ENCODE measurements around the gene DENND6B. TPM values are rescaled to one million over a fixed set of nuclear protein-coding genes. Genes with fewer than 3 reads are reported as not detected.
"Not testable (repeated sequence)": the region's sequence is repeated elsewhere in the genome, so short reads cannot be mapped to it uniquely, and the experiment has no call there.

DENND6B gene
- total RNA-seq, 1 experiment from 2014 or later, result 4.0 TPM

GRCh38 chr22:50337262-50338041, 10.6 kb upstream of the DENND6B start:
- no peaks in the 10 kb centered on the region for H3K36me3 Mint-ChIP-seq (ENCODE audit: insufficient read depth, unreplicated experiment)
- no peak for TF ChIP-seq CTCF (IDR thresholded peaks at IDR 0.05; ENCODE audit: unreplicated experiment)
- intact Hi-C loops (cut with micrococcal nuclease), result no loop called here
- H3K4me3 Mint-ChIP-seq (ENCODE audit: unreplicated experiment), result no peak overlapping the region
- DNase-seq (ENCODE audit: unreplicated experiment), result no peak
- H3K27me3 Mint-ChIP-seq (ENCODE audit: insufficient read depth, unreplicated experiment), result no peaks in the 10 kb centered on the region
- no peaks in the 10 kb centered on the region for H3K9me3 Mint-ChIP-seq (ENCODE audit: unreplicated experiment)
- no peak overlapping the region for H3K27ac Mint-ChIP-seq (ENCODE audit: low read depth, unreplicated experiment)
- no TSS peak for BruUV-seq (replicated peaks)
- H3K4me1 Mint-ChIP-seq (ENCODE audit: insufficient read depth, unreplicated experiment), result no peaks in the 10 kb centered on the region
- CTCF ChIA-PET, result no interaction called here
- POLR2A ChIA-PET, result no interaction called here

DNA sequence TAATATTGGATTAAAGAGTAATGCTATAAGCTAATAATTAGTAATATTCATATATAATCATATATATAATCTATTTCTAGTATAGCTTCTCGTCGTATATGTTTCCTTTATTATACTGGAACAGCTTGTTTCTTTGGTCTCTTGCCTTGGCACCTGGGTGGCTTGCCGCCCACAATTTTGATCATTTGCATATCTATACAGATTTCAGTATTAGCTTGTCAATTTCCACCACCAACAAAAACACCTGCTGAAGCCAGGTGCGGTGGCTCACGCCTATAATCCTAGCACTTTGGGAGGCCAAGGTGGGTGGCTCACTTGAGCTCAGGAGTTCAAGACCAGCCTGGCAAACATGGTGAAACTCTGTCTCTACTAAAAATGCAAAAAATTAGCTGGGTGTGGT, 7.6 kb upstream of the DENND6B start:
- H3K27ac Mint-ChIP-seq (ENCODE audit: low read depth, unreplicated experiment); BruUV-seq (replicated peaks); H3K4me1 Mint-ChIP-seq (ENCODE audit: insufficient read depth, unreplicated experiment); H3K4me3 Mint-ChIP-seq (ENCODE audit: unreplicated experiment); POLR2A ChIA-PET; DNase-seq (ENCODE audit: unreplicated experiment); H3K9me3 Mint-ChIP-seq (ENCODE audit: unreplicated experiment); intact Hi-C loops (cut with micrococcal nuclease); H3K27me3 Mint-ChIP-seq (ENCODE audit: insufficient read depth, unreplicated experiment); H3K36me3 Mint-ChIP-seq (ENCODE audit: insufficient read depth, unreplicated experiment): not testable (repeated sequence)
- CTCF ChIA-PET, result interaction anchor here (1.4 to 3.5 kb wide), 4 partner anchors 7 to 82 kb away, joined by 3 to 13 read pairs (median 8); no protein-coding TSS in a partner anchor

DNA sequence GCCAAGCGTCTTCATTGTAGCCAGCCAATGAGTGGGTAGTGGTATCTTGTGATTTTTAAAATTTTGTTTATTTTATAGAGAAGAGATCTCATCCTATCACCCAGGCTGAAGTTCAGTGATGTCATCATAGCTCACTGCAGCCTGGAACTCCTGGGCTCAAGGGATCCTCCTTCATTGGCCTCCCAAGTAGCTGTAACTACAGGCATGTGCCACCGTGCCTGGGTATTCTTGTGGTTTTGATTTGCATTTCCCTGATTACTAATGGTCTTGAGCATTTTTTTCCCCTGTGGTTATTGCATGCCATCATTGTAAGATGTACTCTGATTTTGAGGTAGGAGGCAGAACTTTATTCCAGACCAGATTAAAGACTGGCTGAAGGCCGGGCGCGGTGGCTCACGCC, 2.4 kb upstream of the DENND6B start:
- H3K4me3 Mint-ChIP-seq (ENCODE audit: unreplicated experiment), result no peak overlapping the region
- peaks cover 18% of the 10 kb centered on the region for H3K4me1 Mint-ChIP-seq (ENCODE audit: insufficient read depth, unreplicated experiment)
- H3K27ac Mint-ChIP-seq (ENCODE audit: low read depth, unreplicated experiment), result no peak overlapping the region
- DNase-seq (ENCODE audit: unreplicated experiment), result no peak
- intact Hi-C loops (cut with micrococcal nuclease), result no loop called here
- H3K27me3 Mint-ChIP-seq (ENCODE audit: insufficient read depth, unreplicated experiment), result no peaks in the 10 kb centered on the region
- H3K9me3 Mint-ChIP-seq (ENCODE audit: unreplicated experiment), result no peaks in the 10 kb centered on the region
- no TSS peak for BruUV-seq (replicated peaks)
- ChIA-PET POLR2A (interaction anchor here (2.2 to 6.0 kb wide), 2 partner anchors 24 to 78 kb away, joined by 5 to 60 read pairs; partner anchors contain the start of genes HDAC10 and PLXNB2), CTCF (interaction anchor here (1.3 to 4.5 kb wide), 7 partner anchors 12 to 88 kb away, joined by 4 to 38 read pairs (median 8); partner anchors contain the start of gene HDAC10)
- no peaks in the 10 kb centered on the region for H3K36me3 Mint-ChIP-seq (ENCODE audit: insufficient read depth, unreplicated experiment)
- TF ChIP-seq CTCF (IDR thresholded peaks at IDR 0.05; ENCODE audit: unreplicated experiment), result no peak

DNA sequence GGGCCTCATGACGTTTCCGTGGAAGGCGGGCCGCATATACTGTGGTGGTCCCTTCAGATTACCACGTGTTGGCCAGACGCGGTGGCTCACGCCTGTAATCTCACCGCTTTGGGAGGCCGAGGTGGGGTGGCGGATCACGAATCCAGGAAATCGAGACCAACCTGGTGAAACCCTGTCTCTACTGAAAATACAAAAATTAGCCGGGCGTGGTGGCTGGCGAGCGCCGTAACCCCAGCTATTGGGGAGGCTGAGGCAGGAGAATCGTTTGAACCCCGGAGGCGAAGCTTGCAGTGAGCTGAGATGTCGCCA, 853 bp upstream of the DENND6B start:
- CTCF ChIA-PET, result interaction anchor here (0.7 to 4.5 kb wide), 9 partner anchors 11 to 86 kb away, joined by 3 to 38 read pairs (median 8); partner anchors contain the start of genes HDAC10 and PLXNB2
- H3K27me3 Mint-ChIP-seq (ENCODE audit: insufficient read depth, unreplicated experiment), result no peaks in the 10 kb centered on the region
- POLR2A ChIA-PET, result interaction anchor here (0.6 to 6.0 kb wide), 8 partner anchors 13 to 250 kb away, joined by 3 to 60 read pairs (median 4); partner anchors contain the start of genes HDAC10, MAPK12, PLXNB2 and TUBGCP6
- no peaks in the 10 kb centered on the region for H3K36me3 Mint-ChIP-seq (ENCODE audit: insufficient read depth, unreplicated experiment)
- no peak for DNase-seq (ENCODE audit: unreplicated experiment)
- H3K4me3 Mint-ChIP-seq (ENCODE audit: unreplicated experiment), result peak overlapping the region; percentile 84
- peak overlapping the region; percentile 49 for H3K27ac Mint-ChIP-seq (ENCODE audit: low read depth, unreplicated experiment)
- intact Hi-C loops (cut with micrococcal nuclease), result loop anchor here (2.0 kb wide), 2 partner anchors 45 to 53 kb away; no protein-coding TSS in a partner anchor
- H3K9me3 Mint-ChIP-seq (ENCODE audit: unreplicated experiment), result no peaks in the 10 kb centered on the region
- no TSS peak for BruUV-seq (replicated peaks)
- no peak for TF ChIP-seq CTCF (IDR thresholded peaks at IDR 0.05; ENCODE audit: unreplicated experiment)
- peaks cover 18% of the 10 kb centered on the region for H3K4me1 Mint-ChIP-seq (ENCODE audit: insufficient read depth, unreplicated experiment)
